HG03571 (cell line): Measurements from ENCODE around the gene ANKRD13D.
A peak's percentile ranks its signal among the peaks of the same experiment; 100 is the strongest.
"Not testable (repeated sequence)": the region's sequence is repeated elsewhere in the genome, so short reads cannot be mapped to it uniquely, and the experiment has no call there.

ENCODE experiments used
- ATAC-seq: cut with Tn5 transposase; IDR thresholded peaks from one replicate; pipeline ENCODE4 v1.9.1; 2021; ENCODE audit not compliant: unreplicated experiment

The ANKRD13D gene

GRCh38 chr11:67289226-67289650 is at the start of gene ANKRD13D:
Gene ANKRD13D (plus strand): TSS chr11:67289303. CDS start chr11:67289461, 158 bp downstream.
- ATAC-seq: no peak

GRCh38 chr11:67239783-67240575 is 49.1 kb upstream of the ANKRD13D start:
- peak; percentile 79 for ATAC-seq

- ATAC-seq: peak; percentile 41
These were observed 48.3 kb upstream of the ANKRD13D start for GRCh38 chr11:67240576-67241389.

GRCh38 chr11:67242548-67242947 is 46.6 kb upstream of the ANKRD13D start:
- ATAC-seq: no peak

GRCh38 chr11:67243051-67243450 is 46.1 kb upstream of the ANKRD13D start:
- ATAC-seq: no peak

- ATAC-seq: no peak
These were observed 44.1 kb upstream of the ANKRD13D start for GRCh38 chr11:67245046-67245445.

- no peak for ATAC-seq
These were observed 41.1 kb upstream of the ANKRD13D start for GRCh38 chr11:67247946-67248550.

- ATAC-seq: no peak
These were observed 40.5 kb upstream of the ANKRD13D start for GRCh38 chr11:67248653-67249052.

- ATAC-seq: no peak
These were observed 38.8 kb upstream of the ANKRD13D start for GRCh38 chr11:67250059-67251043.

- ATAC-seq: no peak
These were observed 37.3 kb upstream of the ANKRD13D start for GRCh38 chr11:67251841-67252240.

GRCh38 chr11:67252831-67253239 is 36.3 kb upstream of the ANKRD13D start:
- ATAC-seq: no peak

- ATAC-seq: no peak
These were observed 35.1 kb upstream of the ANKRD13D start for GRCh38 chr11:67253872-67254624.

GRCh38 chr11:67254798-67255197 is 34.3 kb upstream of the ANKRD13D start:
- no peak for ATAC-seq

GRCh38 chr11:67255353-67255752 is 33.8 kb upstream of the ANKRD13D start:
- no peak for ATAC-seq

GRCh38 chr11:67255864-67256263 is 33.2 kb upstream of the ANKRD13D start:
- no peak for ATAC-seq

GRCh38 chr11:67256477-67257135 is 32.5 kb upstream of the ANKRD13D start:
- no peak for ATAC-seq

GRCh38 chr11:67260406-67260805 is 28.7 kb upstream of the ANKRD13D start:
- ATAC-seq: no peak

GRCh38 chr11:67260885-67261639 is 28.0 kb upstream of the ANKRD13D start:
- ATAC-seq: not testable (repeated sequence)

GRCh38 chr11:67261640-67261945 is 27.5 kb upstream of the ANKRD13D start:
- ATAC-seq: no peak
